HepG2 (cell line): ENCODE measurements around the gene SF3B2.

Experiments used
- HDAC1 ChIP-seq: sonication (generic); formaldehyde crosslinking; IDR thresholded peaks from 2 replicates; pipeline ENCODE4 v1.5.1; 2020; ENCODE audit warnings: mild to moderate bottlenecking, missing genetic modification reagents
- POLR2A ChIP-seq, 2 experiments: IDR thresholded peaks; 2 replicates each; pipeline ENCODE4 v1.6.1; 2011; ENCODE audit warnings: low read depth in 2 of 2, low read length in 2 of 2, mild to moderate bottlenecking in 1 of 2, moderate library complexity in 1 of 2; ENCODE audit not compliant: insufficient read depth in 1 of 2
- SSRP1 ChIP-seq: IDR thresholded peaks from 2 replicates; pipeline ENCODE4 v1.6.1; 2016; ENCODE audit warnings: control low read depth

DNA sequence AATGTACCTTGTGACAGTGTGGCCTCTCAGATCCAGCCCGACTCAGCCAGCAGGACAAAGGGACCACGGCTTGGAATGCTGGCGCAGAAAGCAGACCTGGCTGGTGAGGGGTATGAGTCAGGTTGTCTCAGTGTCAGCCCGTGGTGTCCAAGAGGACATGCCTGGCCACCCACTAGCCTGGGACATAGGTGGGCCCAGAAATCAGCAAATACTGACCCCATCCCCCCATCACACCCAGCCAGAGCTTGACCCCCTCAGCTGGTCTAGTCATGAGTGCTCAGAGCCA, 45.3 kb upstream of the SF3B2 start:
- TF ChIP-seq SSRP1 (CRISPR knock-in tag) (no peak), POLR2A (IDR thresholded peaks at IDR 0.05; ENCODE audit: insufficient read depth in 1 of 2, low read depth in 2 of 2, low read length in 2 of 2) (no peak; a peak in 1 of 4 replicates), HDAC1 (CRISPR knock-in tag) (no peak)
